WTC11 (cell line): ENCODE data around the gene RGS9.

Experiments used
- CREM ChIP-seq: sonication (generic); formaldehyde crosslinking; IDR thresholded peaks from 2 replicates; pipeline ENCODE4 v1.8.1; 2022; ENCODE audit warnings: mild to moderate bottlenecking, missing genetic modification reagents, moderate library complexity
- TF ChIP-seq, protein P1 (sequence below): fragments of 200-600 bp; IDR thresholded peaks from 2 replicates; pipeline ENCODE4 v1.8.0; 2022; ENCODE audit warnings: antibody characterized with exemption
- TF ChIP-seq, protein P2 (sequence below): sonication (generic); formaldehyde crosslinking; IDR thresholded peaks from 2 replicates; pipeline ENCODE4 v1.8.1; 2023; ENCODE audit warnings: mild to moderate bottlenecking, missing genetic modification reagents

DNA sequence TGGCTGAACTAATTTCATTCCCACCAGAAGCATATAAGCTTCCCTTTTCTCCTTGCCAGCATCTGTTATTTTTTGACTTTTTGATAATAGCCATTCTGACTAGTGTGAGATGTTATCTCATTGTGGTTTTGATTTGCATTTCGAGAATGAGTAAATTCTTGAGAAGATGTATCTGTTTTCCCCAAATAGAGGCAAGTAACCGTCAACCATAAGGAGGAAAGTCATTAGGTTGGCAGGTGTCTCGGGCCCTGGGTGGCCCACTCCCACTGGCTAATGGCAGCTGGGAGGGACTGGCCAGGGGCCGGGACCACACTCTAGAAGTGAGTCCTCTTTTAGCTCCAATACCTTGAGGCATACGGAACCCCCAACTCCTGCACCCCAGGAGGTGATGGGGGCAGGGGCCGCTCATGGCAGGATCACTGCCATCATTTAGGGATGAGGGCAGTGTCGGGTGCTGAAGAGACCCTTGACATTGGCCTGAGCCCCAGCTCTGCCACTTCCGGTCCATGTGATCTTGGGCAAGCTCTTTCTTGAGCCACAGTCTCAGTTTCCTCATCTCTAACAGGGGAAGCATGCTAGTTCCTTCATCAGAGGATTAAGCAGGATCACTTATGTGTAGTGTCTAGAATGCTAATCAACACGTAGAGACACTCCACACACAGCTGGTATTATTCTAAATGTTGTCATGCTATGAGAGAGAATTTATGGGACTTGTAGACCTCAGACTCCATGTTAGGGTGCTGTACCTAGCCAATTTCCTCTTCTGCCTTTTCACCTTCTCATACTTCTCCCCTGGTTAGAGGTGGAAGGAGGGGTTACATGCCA is 44.3 kb downstream of the RGS9 start:
- no peak for TF ChIP-seq CREM (CRISPR knock-in tag)
- TF ChIP-seq, protein P1, sequence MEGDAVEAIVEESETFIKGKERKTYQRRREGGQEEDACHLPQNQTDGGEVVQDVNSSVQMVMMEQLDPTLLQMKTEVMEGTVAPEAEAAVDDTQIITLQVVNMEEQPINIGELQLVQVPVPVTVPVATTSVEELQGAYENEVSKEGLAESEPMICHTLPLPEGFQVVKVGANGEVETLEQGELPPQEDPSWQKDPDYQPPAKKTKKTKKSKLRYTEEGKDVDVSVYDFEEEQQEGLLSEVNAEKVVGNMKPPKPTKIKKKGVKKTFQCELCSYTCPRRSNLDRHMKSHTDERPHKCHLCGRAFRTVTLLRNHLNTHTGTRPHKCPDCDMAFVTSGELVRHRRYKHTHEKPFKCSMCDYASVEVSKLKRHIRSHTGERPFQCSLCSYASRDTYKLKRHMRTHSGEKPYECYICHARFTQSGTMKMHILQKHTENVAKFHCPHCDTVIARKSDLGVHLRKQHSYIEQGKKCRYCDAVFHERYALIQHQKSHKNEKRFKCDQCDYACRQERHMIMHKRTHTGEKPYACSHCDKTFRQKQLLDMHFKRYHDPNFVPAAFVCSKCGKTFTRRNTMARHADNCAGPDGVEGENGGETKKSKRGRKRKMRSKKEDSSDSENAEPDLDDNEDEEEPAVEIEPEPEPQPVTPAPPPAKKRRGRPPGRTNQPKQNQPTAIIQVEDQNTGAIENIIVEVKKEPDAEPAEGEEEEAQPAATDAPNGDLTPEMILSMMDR: no peak
- TF ChIP-seq, protein P2, sequence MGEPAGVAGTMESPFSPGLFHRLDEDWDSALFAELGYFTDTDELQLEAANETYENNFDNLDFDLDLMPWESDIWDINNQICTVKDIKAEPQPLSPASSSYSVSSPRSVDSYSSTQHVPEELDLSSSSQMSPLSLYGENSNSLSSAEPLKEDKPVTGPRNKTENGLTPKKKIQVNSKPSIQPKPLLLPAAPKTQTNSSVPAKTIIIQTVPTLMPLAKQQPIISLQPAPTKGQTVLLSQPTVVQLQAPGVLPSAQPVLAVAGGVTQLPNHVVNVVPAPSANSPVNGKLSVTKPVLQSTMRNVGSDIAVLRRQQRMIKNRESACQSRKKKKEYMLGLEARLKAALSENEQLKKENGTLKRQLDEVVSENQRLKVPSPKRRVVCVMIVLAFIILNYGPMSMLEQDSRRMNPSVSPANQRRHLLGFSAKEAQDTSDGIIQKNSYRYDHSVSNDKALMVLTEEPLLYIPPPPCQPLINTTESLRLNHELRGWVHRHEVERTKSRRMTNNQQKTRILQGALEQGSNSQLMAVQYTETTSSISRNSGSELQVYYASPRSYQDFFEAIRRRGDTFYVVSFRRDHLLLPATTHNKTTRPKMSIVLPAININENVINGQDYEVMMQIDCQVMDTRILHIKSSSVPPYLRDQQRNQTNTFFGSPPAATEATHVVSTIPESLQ (CRISPR knock-in tag): no peak
